ENCODE results near the gene LRWD1. TPM values are rescaled to one million over a fixed set of nuclear protein-coding genes. Genes with fewer than 3 reads are reported as not detected.

Gene LRWD1
- total RNA-seq, 1 donor from 2014 or later: 14.8 TPM

Small RNA genes within 50 kb of the gene (microRNA-seq; reads per million reads assigned to microRNA genes)
- not detected for gene MIR4467 (ENCODE audit: borderline number of aligned reads)
- gene MIR5090 (ENCODE audit: borderline number of aligned reads): not detected

Other genes with a start within 250 kb of the LRWD1 start
- 8.9 TPM for gene SH2B2, start 178.1 kb upstream of the LRWD1 start, total RNA-seq
- gene SPDYE6, start 108.5 kb upstream of the LRWD1 start, total RNA-seq: not detected
- 19.3 TPM for gene PRKRIP1, start 68.6 kb upstream of the LRWD1 start, total RNA-seq
- gene ORAI2, start 31.4 kb upstream of the LRWD1 start, total RNA-seq: 33.7 TPM
- 7.0 TPM for gene ALKBH4, start 121 bp upstream of the LRWD1 start, total RNA-seq
- gene POLR2J, start 13.9 kb downstream of the LRWD1 start, total RNA-seq: 43.6 TPM
- gene RASA4B, start 52.8 kb downstream of the LRWD1 start, total RNA-seq: 16.3 TPM
- gene UPK3BL2, start 78.7 kb downstream of the LRWD1 start, total RNA-seq: 9.9 TPM
- gene SPDYE2, start 86.2 kb downstream of the LRWD1 start, total RNA-seq: not detected
- 23.5 TPM for gene POLR2J3, start 107.6 kb downstream of the LRWD1 start, total RNA-seq
- 52.4 TPM for gene RASA4, start 151.8 kb downstream of the LRWD1 start, total RNA-seq
- gene UPK3BL1, start 177.8 kb downstream of the LRWD1 start, total RNA-seq: 15.7 TPM
- gene SPDYE2B, start 185.3 kb downstream of the LRWD1 start, total RNA-seq: not detected
- gene POLR2J2, start 206.7 kb downstream of the LRWD1 start, total RNA-seq: 7.1 TPM

All from mesenteric fat pad (tissue), 1 donor.